Neural cell (in vitro differentiated cells): ENCODE measurements around the gene CHMP4B. TPM values are rescaled to one million over a fixed set of nuclear protein-coding genes. Genes with fewer than 3 reads are reported as not detected.

Experiments used
- H2AFZ ChIP-seq: fragments of 200-600, 300-800 bp; sonication (generic), shearing (Covaris generic); 2 replicates; pipeline ENCODE4 v1.6.0; 2014; ENCODE audit warnings: low read depth, mild to moderate bottlenecking, antibody characterized with exemption, low read length, moderate library complexity
- H3F3A ChIP-seq: fragments of 200-600 bp; shearing (Covaris generic); 2 replicates; pipeline ENCODE4 v1.6.1; 2016; ENCODE audit warnings: mild to moderate bottlenecking, moderate library complexity, mixed read lengths, antibody characterized with exemption, low read length; ENCODE audit not compliant: insufficient read depth, poor library complexity, severe bottlenecking
- H3K27ac ChIP-seq: fragments of 200-600, 300-800 bp; sonication (generic), shearing (Covaris generic); 2 replicates; pipeline ENCODE4 v1.5.1; 2014; ENCODE audit warnings: mild to moderate bottlenecking, low read length, moderate library complexity
- H3K27me3 ChIP-seq: fragments of 300-800, 200-600 bp; sonication (generic), shearing (Covaris generic); 2 replicates; pipeline ENCODE4 v1.6.0; 2014; ENCODE audit warnings: mild to moderate bottlenecking, low read depth, low read length, moderate library complexity; ENCODE audit not compliant: insufficient read depth
- H3K36me3 ChIP-seq: fragments of 300-800, 200-600 bp; sonication (generic), shearing (Covaris generic); 2 replicates; pipeline ENCODE4 v1.5.1; 2014; ENCODE audit warnings: mild to moderate bottlenecking, antibody characterized with exemption, low read length, moderate library complexity; ENCODE audit not compliant: insufficient read depth
- H3K4me2 ChIP-seq: fragments of 300-800, 200-600 bp; sonication (generic), shearing (Covaris generic); 2 replicates; pipeline ENCODE4 v1.6.0; 2014; ENCODE audit warnings: mild to moderate bottlenecking, low read length
- H3K4me3 ChIP-seq: fragments of 300-800, 200-600 bp; sonication (generic), shearing (Covaris generic); 2 replicates; pipeline ENCODE4 v1.5.1; 2014; ENCODE audit warnings: mild to moderate bottlenecking, low read length, moderate library complexity
- H3K79me2 ChIP-seq: fragments of 200-600 bp; shearing (Covaris generic); replicated peaks from 2 replicates; pipeline ENCODE4 v1.6.0; 2014; ENCODE audit warnings: mild to moderate bottlenecking, low read length, moderate library complexity; ENCODE audit not compliant: insufficient read depth
- H3K9ac ChIP-seq: fragments of 300-800, 200-600 bp; sonication (generic), shearing (Covaris generic); 2 replicates; pipeline ENCODE4 v1.6.1; 2016; ENCODE audit warnings: mild to moderate bottlenecking, low read length, mixed read lengths
- H3K9me2 ChIP-seq: fragments of 200-600 bp; shearing (Covaris generic); 2 replicates; pipeline ENCODE4 v1.6.1; 2016; ENCODE audit warnings: mild to moderate bottlenecking, low read length, mixed read lengths; ENCODE audit not compliant: insufficient read depth
- H3K9me3 ChIP-seq: fragments of 200-600, 300-800 bp; sonication (generic), shearing (Covaris generic); 2 replicates; pipeline ENCODE4 v1.6.1; 2016; ENCODE audit warnings: mild to moderate bottlenecking, mixed run types, low read length, moderate library complexity, mixed read lengths
- H4K20me1 ChIP-seq: fragments of 200-600 bp; shearing (Covaris generic); 2 replicates; pipeline ENCODE4 v1.6.1; 2016; ENCODE audit warnings: mild to moderate bottlenecking, mixed run types; ENCODE audit not compliant: insufficient read depth
- CTCF ChIP-seq: fragments of 450-650 bp; IDR thresholded peaks from 2 replicates; pipeline ENCODE4 v1.5.1; 2014; ENCODE audit warnings: antibody characterized with exemption, mild to moderate bottlenecking, moderate library complexity; ENCODE audit not compliant: poor library complexity, severe bottlenecking
- EP300 ChIP-seq: fragments of 450-650 bp; conservative IDR thresholded peaks from 2 replicates; pipeline ENCODE4 v1.6.1; 2014; ENCODE audit warnings: antibody characterized with exemption, mild to moderate bottlenecking, moderate library complexity; ENCODE audit not compliant: poor library complexity, severe bottlenecking
- EZH2 ChIP-seq: fragments of 200-600, 300-800 bp; shearing (Covaris generic), sonication (generic); IDR thresholded peaks from 2 replicates; pipeline ENCODE4 v1.6.1; 2014; ENCODE audit warnings: antibody characterized with exemption, low read length, borderline replicate concordance, mild to moderate bottlenecking; ENCODE audit not compliant: insufficient read depth, poor library complexity, severe bottlenecking
- MXI1 ChIP-seq: fragments of 450-650 bp; conservative IDR thresholded peaks from 2 replicates; pipeline ENCODE4 v1.6.1; 2014; ENCODE audit warnings: antibody characterized with exemption, mild to moderate bottlenecking; ENCODE audit not compliant: poor library complexity, severe bottlenecking
- POLR2AphosphoS5 ChIP-seq: IDR thresholded peaks from 2 replicates; pipeline ENCODE4 v1.6.1; 2012
- RAD21 ChIP-seq: fragments of 450-650 bp; conservative IDR thresholded peaks from 2 replicates; pipeline ENCODE4 v1.6.1; 2014; ENCODE audit warnings: antibody characterized with exemption, mild to moderate bottlenecking, moderate library complexity
- REST ChIP-seq: IDR thresholded peaks from 2 replicates; pipeline ENCODE4 v1.6.1; 2012; ENCODE audit warnings: borderline replicate concordance
- SMC3 ChIP-seq: fragments of 450-650 bp; conservative IDR thresholded peaks from 2 replicates; pipeline ENCODE4 v1.6.1; 2014; ENCODE audit warnings: antibody characterized with exemption, mild to moderate bottlenecking, moderate library complexity; ENCODE audit not compliant: poor library complexity
- TAF1 ChIP-seq: IDR thresholded peaks from 2 replicates; pipeline ENCODE4 v1.6.1; 2012; ENCODE audit warnings: low read depth
- polyA plus RNA-seq: library from polyadenylated mRNA; depleted of rRNA; stranded (reverse); fragments of >200 nt; gene quantifications from 2 replicates; pipeline ENCODE4 v1.2.3, GENCODE V29; 2014

The CHMP4B gene
- polyA plus RNA-seq, 1 donor from 2014 or later = 83.8 TPM

GRCh38 chr20:33824852-33825251 is 13.7 kb downstream of the CHMP4B start:
- Histone ChIP-seq H3F3A (no peaks in the 10 kb centered on the region), H2AFZ (no peak overlapping the region), H3K9me2 (no peaks in the 10 kb centered on the region), H3K4me2 (no peak overlapping the region), H4K20me1 (no peaks in the 10 kb centered on the region), H3K79me2 (peaks cover 24% of the 10 kb centered on the region), H3K9ac (no peak overlapping the region), H3K27ac (no peak overlapping the region), H3K36me3 (no peaks in the 10 kb centered on the region), H3K9me3 (no peaks in the 10 kb centered on the region), H3K27me3 (no peaks in the 10 kb centered on the region), H3K4me3 (no peak overlapping the region)
- no peak for TF ChIP-seq RAD21
- no peak for TF ChIP-seq TAF1
- no peak for TF ChIP-seq POLR2AphosphoS5
- no peak for TF ChIP-seq EZH2
- no peak for TF ChIP-seq CTCF
- no peak for TF ChIP-seq REST
- no peak for TF ChIP-seq SMC3
- no peak for TF ChIP-seq MXI1
- no peak for TF ChIP-seq EP300

GRCh38 chr20:33825340-33826269 is 14.5 kb downstream of the CHMP4B start:
- Histone ChIP-seq H3K4me3 (no peak overlapping the region), H3K27me3 (no peaks in the 10 kb centered on the region), H3K79me2 (peaks cover 20% of the 10 kb centered on the region), H3K27ac (no peak overlapping the region), H3K9ac (no peak overlapping the region), H3K36me3 (no peaks in the 10 kb centered on the region), H3K9me2 (no peaks in the 10 kb centered on the region), H3F3A (no peaks in the 10 kb centered on the region), H3K9me3 (no peaks in the 10 kb centered on the region), H4K20me1 (no peaks in the 10 kb centered on the region), H2AFZ (no peak overlapping the region), H3K4me2 (no peak overlapping the region)
- TF ChIP-seq CTCF (no peak), REST (no peak), SMC3 (no peak), POLR2AphosphoS5 (no peak), TAF1 (no peak), EZH2 (no peak), MXI1 (no peak), RAD21 (no peak), EP300 (no peak)
